Fibroblast of skin of right quadriceps (primary cell): ENCODE data around the gene TUT1.
A peak's percentile ranks its signal among the peaks of the same experiment; 100 is the strongest.
"Not testable (repeated sequence)": the region's sequence is repeated elsewhere in the genome, so short reads cannot be mapped to it uniquely, and the experiment has no call there.

ENCODE experiments used
- DNase-seq: peaks from one replicate; pipeline ENCODE4 v3.0.0-alpha.2; 2013

TUT1 gene

DNA sequence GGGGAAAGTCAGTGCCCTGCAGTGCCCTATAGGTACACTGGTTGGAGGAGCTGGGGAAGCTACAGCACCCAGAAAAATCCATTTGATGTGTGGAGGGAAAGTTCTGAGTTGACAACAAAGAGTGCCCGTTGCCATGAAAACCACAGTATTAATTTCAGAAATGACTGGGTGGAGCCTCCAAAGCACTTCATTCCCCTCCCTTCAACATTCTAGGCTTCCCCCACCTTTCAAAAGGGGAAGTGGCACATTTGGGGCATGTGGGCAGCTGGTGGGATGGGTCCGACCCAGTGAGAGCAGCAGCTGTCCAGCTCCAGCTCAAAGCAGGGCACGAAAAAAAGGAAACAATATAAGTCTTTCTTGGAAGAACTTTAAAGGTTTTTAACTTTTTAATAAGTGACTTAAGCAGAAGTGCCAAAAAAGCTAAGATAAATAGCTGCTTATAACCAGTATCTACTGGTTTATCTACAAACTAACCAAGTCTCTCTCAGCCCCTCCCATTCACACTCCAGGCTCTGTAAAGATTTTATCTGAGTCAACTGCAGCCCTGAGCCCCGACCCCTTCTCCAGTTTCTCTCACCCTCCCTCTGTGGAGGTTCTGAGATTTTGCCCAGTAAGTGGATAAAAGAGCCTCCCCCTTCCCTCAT lies 35.7 kb downstream of the TUT1 start:
- DNase-seq, result no peak

- no peak for DNase-seq
Observed at GRCh38 chr11:62554387-62555167, 36.7 kb downstream of the TUT1 start.

- DNase-seq, result peak; percentile 94
Observed at GRCh38 chr11:62553839-62554361, 37.4 kb downstream of the TUT1 start.

- DNase-seq, result peak; percentile 95
Observed at GRCh38 chr11:62553080-62553838, 38.1 kb downstream of the TUT1 start.

DNA sequence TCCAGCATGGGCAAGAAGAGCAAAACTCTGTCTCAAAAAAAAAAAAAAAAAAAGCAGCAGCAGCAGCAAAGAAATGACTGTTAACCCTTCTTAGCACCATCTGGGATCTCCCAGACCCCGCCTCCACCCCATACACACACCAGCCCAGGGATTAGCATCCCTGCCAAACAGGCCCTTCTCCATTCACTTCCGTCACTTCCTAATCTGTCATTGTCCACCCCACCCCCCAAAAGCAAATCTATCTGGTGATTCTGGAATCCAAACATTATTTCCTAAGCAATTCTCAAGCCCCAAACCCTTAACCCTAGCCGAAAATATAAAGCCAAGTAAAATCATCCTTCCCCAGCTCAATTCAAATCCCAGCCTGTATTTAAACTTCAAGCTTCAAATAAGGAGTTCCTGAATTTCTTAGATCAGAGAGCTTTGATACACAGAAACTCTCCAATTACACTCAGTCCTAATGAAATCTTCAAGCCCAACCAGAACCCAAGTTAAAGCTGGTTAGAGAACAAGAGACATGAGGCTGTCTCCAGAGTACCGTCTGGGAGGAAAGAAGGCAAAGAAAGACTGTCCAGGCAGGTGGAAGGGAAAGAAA lies 38.7 kb downstream of the TUT1 start:
- peak; percentile 77 for DNase-seq

DNA sequence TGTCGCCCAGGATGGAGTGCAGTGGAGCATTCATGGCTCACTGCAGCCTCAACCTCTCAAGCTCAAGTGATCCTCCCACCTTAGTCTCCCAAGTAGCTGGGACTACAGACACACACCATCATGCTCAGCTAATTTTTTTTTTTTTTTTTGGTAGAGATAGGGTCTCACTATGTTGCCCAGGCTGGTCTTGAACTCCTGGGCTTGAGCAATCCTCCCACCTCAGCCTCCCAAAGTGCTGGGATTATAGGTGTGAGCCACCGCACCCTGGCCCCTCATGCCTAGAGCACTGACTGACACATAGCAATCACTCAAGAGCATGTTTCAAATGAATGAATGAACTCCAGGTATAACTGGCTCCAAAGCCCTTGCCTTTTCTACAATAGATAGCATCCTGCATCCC lies 40.8 kb downstream of the TUT1 start:
- DNase-seq, result not testable (repeated sequence)

DNA sequence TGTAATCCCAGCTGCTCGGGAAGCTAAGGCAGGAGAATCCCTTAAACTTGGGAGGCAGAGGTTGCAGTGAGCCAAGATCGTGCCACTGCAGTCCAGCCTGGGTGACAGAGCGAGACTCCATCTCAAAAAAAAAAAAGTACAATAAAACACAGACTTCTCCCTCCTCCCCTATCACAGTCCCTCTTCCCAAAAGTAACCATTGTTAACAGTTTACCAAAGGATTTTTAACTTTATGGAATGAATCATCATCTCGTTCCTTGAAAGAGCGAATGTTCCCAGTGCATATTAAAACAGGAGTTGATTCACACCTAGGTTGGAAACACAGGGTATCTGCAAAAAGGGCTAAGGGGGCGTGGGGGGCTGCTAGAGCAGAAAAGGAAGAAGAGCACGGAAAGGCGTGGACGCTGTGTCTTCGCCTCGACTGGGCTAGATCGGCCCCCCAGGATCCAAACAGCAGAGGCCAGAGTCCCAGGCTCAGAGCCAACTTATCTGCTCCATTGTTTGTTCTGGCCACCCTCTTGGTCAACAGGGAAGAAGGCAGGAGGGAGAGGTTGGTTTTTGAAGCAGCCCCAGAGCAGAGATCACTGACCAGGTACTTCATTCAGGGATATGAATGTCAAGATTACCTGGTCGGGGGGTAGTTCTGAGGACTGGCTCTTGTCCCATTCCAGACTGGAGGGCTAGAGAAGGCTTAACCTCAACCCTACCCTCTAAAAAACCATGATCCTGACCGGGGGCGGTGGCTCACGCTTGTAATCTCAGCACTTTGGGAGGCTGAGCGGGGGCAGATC lies 42.6 kb downstream of the TUT1 start:
- no peak for DNase-seq

DNA sequence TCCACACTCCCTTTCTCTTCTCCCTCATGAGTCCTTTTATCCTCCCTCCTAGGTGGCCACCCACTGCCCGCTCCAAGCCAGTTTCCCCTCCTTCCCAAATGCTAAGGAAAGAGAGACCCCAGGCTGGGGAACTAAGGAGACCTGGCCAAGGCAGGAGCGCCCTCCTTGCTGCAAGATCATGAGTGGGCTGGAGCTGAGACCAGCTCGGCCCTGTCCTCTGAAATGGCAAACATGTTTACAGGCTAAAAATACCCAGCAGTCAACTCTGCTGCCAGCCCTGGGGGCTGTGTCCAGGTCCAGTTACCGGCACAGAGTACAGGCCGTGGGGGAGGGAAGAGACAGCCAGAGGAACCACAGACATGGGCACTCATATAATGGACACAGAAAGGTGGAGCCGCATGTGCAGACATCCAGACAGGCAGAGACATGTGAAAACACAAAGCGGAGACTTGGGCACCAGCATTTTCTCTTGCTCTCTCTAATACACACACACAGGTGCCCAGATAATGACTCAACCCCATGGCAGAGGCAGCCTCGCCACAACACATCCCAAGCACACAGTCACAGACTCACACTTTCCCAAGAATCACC lies 43.5 kb downstream of the TUT1 start:
- DNase-seq, result no peak

GRCh38 chr11:62546929-62547625 lies 44.2 kb downstream of the TUT1 start:
- DNase-seq, result peak; percentile 39

- peak; percentile 59 for DNase-seq
Observed at GRCh38 chr11:62546244-62546928, 44.9 kb downstream of the TUT1 start, which contains the start of gene AHNAK. TSS of gene AHNAK (minus strand) at chr11:62546806. CDS start at chr11:62536098, 10,708 bp downstream.

GRCh38 chr11:62545437-62546243 lies 45.7 kb downstream of the TUT1 start:
- peak; percentile 99 for DNase-seq

DNA sequence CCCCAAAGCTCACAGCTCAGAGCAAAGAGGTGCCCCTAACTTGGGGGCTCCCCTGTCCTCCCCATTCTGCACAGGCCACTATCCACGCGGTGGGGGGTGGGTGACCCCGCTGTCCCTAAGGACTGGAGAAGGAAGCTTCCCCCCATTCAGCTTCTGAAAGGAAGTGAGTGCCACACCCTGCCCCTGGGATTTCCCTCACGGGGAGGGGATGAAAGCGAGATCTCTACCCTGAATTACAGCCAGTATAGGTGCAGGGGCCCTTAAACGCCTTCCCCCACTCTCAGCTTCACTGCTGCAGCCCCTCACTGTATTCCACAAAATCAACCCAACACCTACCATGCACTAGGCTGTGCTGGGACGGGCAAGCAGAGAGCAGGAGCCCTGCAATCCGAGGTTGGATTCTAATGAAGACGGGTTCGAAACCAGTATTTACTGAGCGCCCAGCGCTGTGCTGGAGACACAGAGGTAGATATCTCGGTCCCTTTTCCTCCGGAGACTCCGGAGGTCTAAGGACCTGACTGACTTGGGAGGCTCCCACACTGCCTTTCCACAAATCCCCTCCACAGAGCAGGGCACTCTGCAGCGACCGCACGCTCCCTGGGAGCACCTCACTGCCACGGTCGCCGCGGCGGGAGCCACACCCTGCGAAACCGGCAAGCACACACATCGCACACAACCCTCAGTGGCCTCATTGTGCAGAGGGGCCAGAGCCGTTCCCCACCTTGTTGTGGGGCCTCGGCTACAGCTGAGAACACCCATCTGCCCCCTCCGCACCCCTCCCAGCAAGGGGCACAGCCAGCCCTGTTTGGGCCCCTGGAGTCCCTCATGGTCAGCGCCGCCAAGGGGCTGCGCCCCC lies 46.5 kb downstream of the TUT1 start:
- no peak for DNase-seq

DNA sequence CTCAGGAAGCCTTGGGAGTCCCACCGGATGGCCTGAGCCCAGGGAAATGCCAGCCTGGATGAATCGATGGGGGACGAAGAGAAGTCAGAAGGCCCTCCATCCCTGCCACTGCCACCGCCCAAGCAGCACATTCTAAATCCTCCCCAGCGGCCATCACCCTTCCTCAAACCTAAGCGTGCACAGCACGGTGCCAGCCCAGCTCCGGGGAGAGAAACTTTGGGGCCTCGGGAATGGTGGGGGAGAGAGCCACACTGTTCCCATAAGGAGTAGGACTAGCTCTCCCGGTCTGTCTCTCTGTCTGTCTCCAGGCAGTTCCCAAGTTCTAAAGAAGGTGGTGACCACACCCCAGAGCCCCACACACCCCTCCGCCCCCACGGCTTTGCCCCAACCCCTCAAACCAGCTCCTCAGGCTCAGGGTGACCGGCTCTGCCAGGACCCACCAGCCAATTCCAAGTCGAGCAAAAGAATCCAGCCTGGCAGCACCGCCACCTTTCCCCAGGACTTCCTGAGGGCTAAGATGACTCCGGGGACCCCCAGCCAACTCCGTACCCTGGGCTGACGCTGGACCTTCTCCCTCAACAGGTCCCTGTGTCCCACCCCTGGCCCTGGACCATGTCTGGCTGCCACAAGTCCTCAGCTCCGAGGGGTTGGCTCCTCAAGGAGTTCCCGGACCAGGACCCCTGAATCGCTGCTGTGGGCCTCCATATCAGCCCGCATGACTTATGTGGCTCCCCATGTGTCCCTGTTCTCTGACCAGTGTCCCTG lies 47.5 kb downstream of the TUT1 start:
- DNase-seq, result no peak

DNA sequence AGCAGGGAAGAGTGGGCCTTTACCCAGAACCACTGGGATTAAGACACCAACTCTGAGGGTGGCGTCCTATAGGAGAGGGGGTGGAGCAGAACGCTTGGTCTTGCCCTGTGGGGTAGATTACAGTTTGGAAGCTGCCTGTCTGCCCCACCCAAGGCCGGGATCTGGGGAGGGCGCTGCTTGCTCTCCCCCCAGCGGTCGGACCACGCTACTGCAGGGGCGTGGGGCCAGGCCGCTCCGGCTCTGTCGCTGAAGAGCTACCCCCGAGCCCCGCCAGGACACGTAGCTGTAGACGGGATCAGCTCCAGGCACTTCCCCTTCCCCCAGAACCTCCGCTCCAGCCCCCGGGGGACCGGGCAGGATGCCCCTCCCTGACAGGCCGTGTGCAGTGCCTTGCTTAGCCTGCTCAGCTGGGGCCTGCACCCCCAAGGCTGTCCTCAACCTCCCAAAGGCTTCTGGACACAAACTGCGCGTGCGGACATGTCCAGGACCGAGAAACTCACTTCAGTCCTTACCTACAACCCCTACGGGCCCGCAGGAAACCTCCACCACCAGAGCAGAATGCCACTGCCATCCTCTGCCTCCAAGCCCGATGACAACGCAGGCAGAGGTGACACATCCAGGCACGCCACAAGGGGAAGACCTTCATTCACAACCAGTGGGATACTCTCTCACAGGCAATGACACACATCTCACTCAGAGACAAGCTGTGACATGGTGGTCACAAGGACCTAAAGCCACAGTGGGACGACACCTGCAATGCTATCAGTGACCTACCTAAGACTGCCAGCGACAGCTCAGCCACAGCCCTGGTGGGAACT lies 48.4 kb downstream of the TUT1 start:
- DNase-seq, result peak; percentile 85

- no peak for DNase-seq
Observed at GRCh38 chr11:62542111-62542745, 49.1 kb downstream of the TUT1 start.
